C4-2B (cell line): Measurements from ENCODE around the gene DOCK3.

ENCODE experiments used
- CTCF ChIP-seq: fragments of 450-650 bp; conservative IDR thresholded peaks from 2 replicates; pipeline ENCODE4 v1.5.1; 2017; ENCODE audit warnings: mild to moderate bottlenecking
- ZFX ChIP-seq: fragments of 450-650 bp; IDR thresholded peaks from 2 replicates; pipeline ENCODE4 v1.6.1; 2017

- TF ChIP-seq CTCF (no peak), ZFX (no peak)
These were observed 464.9 kb downstream of the DOCK3 start for GRCh38 chr3:51139616-51140015.
